GM21515 (cell line): ENCODE results near the gene EYA4.

Source experiments
- ATAC-seq: cut with Tn5 transposase; IDR thresholded peaks from one replicate; pipeline ENCODE4 v1.9.1; 2021; ENCODE audit not compliant: unreplicated experiment

The EYA4 gene

GRCh38 chr6:133242637-133243585 is 1.8 kb downstream of the EYA4 start:
- ATAC-seq, result no peak

DNA sequence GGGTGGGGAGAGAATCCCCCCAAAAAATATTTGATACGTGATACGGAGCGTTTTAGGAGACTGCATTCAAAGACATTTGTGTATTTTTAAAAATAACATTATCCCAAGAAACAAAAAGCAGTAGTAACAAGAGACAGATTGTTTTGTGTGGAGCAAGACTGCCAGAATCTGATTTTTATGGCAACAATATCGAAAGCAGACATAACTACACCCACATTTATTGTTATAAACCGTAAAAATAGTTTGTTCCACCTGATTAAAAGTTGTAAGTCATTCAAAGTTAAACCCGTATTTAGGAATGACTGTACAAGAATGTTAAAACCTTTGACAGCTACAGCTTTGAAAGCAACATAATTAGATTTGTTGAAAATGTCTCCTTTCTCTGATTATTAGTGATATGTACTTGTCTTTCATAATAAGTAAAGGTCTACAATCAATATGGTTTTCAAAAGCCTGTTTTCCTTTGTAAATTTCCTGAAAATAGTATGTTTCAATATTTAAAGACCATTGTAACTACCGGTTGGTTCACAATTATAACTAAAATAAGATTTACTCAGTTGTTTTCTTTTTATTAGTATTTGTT is 2.7 kb downstream of the EYA4 start:
- no peak for ATAC-seq

DNA sequence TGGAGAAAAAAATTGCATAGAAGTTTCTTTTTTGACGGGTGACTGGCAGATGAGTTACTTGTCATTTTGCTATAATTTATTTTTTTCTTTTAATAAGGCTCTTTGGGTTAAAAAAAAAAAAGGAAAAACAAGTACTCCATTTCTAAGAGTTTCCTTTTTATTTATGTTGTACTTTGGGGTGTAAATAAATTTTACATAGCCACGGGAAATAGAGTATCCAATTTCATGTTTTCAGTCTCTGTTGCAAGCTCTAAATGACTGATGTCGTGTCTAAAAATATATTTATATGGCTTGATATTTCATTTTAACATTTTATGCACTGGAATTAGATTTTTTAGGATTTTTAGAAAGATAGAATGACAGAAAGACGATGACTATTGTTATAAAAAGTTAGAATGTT is 3.4 kb downstream of the EYA4 start:
- no peak for ATAC-seq

GRCh38 chr6:133245007-133245406 is 3.9 kb downstream of the EYA4 start:
- ATAC-seq, result no peak

- ATAC-seq, result no peak
Measured at GRCh38 chr6:133245422-133245903, 4.3 kb downstream of the EYA4 start.

- ATAC-seq, result no peak
Measured at GRCh38 chr6:133247581-133247980, 6.4 kb downstream of the EYA4 start.

- no peak for ATAC-seq
Measured at GRCh38 chr6:133248241-133249001, 7.3 kb downstream of the EYA4 start.

GRCh38 chr6:133251688-133252087 is 10.5 kb downstream of the EYA4 start:
- ATAC-seq, result no peak

DNA sequence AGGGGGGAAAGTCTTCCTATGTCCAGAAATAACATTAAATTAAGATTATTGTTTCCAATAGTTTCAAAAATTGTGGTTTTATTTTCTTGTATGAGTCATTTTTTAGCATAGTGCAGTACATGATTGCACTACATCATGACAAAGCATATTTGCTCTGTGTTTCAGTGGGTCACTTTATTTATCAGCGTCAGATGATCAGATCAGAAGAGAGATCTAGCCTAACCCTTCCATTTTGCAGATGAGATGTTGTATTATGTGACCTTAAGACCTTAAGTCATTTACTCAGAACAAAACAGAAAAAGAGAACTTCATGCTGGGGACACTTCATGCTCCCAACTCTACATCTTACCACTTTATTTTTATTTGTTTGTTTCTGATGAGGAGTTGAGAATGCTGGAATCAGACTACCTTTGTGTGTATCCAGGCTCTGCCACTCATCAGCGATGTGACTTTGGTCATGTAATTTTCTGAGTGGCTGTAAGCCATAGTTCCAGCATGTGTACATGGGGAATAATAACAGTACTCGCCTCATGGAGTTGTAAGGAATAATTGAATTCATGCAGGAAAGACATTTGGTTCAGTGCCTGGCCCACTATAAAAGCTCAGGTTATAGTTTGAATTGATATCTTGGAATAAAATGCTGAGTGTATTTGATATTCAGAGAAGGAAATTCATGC is 13.5 kb downstream of the EYA4 start:
- no peak for ATAC-seq

DNA sequence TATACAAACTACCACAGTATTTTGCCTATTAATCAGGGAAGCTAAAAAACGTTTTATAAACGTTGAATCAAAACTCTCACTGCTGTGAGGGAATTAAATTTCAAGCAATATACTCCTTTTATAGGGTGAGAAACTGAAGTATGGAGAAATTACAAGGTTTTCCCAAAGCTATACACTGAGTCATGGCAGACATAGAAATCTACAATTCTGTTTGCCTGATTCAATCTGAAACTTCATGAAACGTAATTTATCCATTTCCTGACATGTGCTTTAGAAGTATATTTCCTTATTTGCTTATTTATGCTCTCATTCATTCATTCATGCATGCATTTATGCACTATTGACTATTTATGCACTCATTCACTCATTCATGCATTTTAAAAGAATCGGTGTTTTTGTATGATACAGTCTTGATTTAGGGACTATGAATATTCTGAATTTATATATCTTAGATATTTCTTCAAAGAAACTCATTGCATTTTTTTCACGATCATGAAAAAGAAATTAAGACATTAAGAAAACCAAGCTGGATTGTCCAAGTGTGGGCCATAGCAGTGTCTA is 16.5 kb downstream of the EYA4 start:
- no peak for ATAC-seq

DNA sequence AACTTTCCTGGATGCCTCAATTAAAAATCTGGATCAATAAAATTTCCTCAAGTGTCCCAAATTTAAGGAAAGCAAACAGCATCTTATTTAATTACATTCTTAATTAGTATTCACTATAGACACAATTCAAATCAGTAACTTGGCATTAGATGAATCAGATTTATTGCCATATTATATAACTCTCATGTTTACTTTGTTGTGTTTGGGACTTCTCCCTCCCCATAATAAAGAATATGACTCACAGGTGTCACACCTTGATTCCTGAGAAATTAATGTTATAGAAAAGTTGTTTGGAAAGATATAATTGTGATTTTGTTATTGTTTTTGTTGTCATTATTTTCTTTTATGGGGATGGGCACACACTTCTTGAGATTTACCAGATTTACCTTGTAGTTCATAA is 18.4 kb downstream of the EYA4 start:
- no peak for ATAC-seq

GRCh38 chr6:133262804-133263203 is 21.6 kb downstream of the EYA4 start:
- no peak for ATAC-seq

DNA sequence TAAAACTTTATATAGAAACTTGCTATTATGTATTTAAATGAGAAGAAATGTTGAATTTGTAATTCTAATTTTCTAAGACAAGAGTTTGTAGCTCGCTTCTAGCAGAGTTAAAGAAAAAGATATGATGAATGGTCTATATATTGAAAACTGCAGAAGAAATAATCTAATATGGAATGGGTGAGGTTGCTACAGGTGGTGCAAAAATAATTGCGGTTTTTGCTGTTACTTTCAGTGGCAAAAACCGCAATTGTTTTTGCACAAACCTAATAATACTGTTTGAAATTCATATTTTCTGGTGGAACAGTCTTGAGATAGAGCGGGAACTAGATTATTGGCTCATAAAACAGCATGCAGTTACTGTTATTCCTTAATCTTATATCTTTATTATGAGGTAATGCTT is 23.9 kb downstream of the EYA4 start:
- no peak for ATAC-seq

- ATAC-seq, result no peak
Measured at GRCh38 chr6:133266186-133266585, 25.0 kb downstream of the EYA4 start.

DNA sequence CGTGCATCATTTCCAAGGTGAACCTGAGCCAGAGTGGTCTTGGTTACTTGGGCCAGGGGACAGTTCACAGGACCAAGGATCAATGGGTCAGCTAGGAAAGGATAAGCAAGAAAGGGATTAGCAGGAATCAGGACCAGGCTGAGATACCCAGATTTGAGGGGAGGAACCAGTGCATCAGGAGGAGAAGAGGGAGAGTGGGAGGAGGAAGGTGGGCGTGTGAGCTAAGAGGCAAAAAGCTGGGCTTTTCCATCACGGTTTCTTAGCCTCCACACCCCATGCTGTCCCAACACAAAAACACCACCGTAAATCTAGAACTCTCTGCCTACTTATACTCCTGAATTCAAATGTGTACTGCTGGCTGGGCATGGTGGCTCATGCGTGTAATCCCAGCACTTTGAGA is 27.5 kb downstream of the EYA4 start:
- no peak for ATAC-seq

- no peak for ATAC-seq
Measured at GRCh38 chr6:133274813-133275212, 33.7 kb downstream of the EYA4 start.

- ATAC-seq, result no peak
Measured at GRCh38 chr6:133275213-133275612, 34.1 kb downstream of the EYA4 start.

DNA sequence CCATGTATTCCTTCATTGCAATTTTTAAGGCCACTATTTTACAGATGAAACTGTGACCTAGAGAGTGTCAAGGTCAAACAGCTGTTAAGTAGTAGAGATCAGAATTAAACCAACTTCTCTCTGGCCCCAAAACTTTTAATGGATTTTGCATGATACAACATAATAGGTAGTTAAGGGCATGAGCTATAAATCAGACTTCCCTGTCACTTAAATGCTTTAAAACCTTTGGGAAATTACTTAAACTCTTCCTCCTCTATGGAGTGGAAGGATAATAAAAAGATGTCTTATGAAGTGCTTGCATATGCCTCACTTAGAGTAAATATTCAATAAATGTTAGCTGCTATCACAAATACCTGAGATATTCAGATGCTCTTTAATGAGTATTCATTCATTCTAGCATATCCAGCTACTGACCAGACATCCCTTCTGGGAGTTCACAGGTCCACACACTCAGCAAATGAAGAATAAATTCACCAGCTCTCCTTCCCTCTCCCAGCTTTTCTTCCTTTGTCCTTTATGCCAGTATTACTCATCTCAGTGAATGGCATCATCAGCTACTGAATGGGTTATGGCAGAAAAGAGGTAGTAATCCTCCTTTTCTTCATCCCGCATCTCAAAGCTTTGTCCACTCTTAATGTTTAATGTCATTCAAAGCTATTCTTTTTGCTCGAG is 36.2 kb downstream of the EYA4 start:
- ATAC-seq, result no peak

- ATAC-seq, result no peak
Measured at GRCh38 chr6:133277900-133278545, 36.9 kb downstream of the EYA4 start.

DNA sequence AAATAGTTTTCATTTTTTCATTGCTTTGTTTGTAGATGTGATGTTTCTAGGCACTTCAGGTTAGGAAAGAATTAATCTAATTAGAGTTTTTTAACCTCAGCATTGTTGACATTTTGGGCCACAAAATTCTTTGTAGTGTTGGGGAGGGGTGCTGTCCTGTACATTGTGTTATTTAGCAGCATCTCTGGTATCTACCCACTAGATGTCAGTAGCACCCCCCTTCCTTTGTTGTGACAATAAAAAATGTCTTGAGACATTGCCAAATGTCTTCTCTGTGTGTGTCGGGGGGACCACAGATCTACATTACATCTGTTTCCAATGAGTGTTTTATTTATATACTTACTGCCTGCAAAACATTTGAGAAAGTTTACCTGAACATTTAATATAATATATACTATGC is 45.6 kb downstream of the EYA4 start:
- ATAC-seq, result no peak
